GM12864 (cell line): Measurements from ENCODE around the gene SPC25.

Source experiments
- DNase-seq: peaks from one replicate; pipeline ENCODE4 v3.0.0-alpha.2; 2011; ENCODE audit warnings: low read depth
- H3K4me3 ChIP-seq: 2 replicates; pipeline ENCODE4 v1.5.1; 2011; ENCODE audit warnings: mild to moderate bottlenecking, low read depth, low read length, control low read depth
- CTCF ChIP-seq: IDR thresholded peaks from 2 replicates; pipeline ENCODE4 v1.5.1; 2011; ENCODE audit warnings: low read depth, mild to moderate bottlenecking, moderate library complexity, low read length, control low read depth, inconsistent platforms; ENCODE audit errors: missing control alignments

The SPC25 gene

GRCh38 chr2:168843253-168843652, 47.0 kb downstream of the SPC25 start:
- DNase-seq = no peak
- no peak overlapping the region for H3K4me3 ChIP-seq
- no peak for TF ChIP-seq CTCF

- no peak for TF ChIP-seq CTCF
- H3K4me3 ChIP-seq = no peak overlapping the region
- DNase-seq = no peak
These were observed 48.8 kb downstream of the SPC25 start for GRCh38 chr2:168841445-168841844.

- no peak overlapping the region for H3K4me3 ChIP-seq
- TF ChIP-seq CTCF = no peak
- no peak for DNase-seq
These were observed 54.3 kb downstream of the SPC25 start for GRCh38 chr2:168835969-168836368.

- H3K4me3 ChIP-seq = no peak overlapping the region
- DNase-seq = no peak
- no peak for TF ChIP-seq CTCF
These were observed 58.6 kb downstream of the SPC25 start for GRCh38 chr2:168831662-168832061.

GRCh38 chr2:168830958-168831357, 59.3 kb downstream of the SPC25 start:
- no peak for DNase-seq
- H3K4me3 ChIP-seq = no peak overlapping the region
- no peak for TF ChIP-seq CTCF

GRCh38 chr2:168825126-168825525, 65.1 kb downstream of the SPC25 start:
- no peak overlapping the region for H3K4me3 ChIP-seq
- TF ChIP-seq CTCF = no peak
- DNase-seq = no peak

GRCh38 chr2:168821992-168822391, 68.2 kb downstream of the SPC25 start:
- TF ChIP-seq CTCF = no peak
- DNase-seq = no peak
- no peak overlapping the region for H3K4me3 ChIP-seq
